ENCODE data around the gene NLRP9.

- TF ChIP-seq CTCF (IDR thresholded peaks at IDR 0.05), result no peak
- TF ChIP-seq POLR2A (IDR thresholded peaks at IDR 0.05), result no peak
- TF ChIP-seq POLR2AphosphoS5 (IDR thresholded peaks at IDR 0.05; ENCODE audit: insufficient read depth in 1 of 2, low read depth in 1 of 2), result no peak
These were observed 32.2 kb downstream of the NLRP9 start for GRCh38 chr19:55705972-55706371.
